Nucleus accumbens (tissue), 56 donors: Measurements from ENCODE around the gene MLLT10.
"Not testable (repeated sequence)": the region's sequence is repeated elsewhere in the genome, so short reads cannot be mapped to it uniquely, and the experiment has no call there.

ENCODE experiments used
- DNase-seq, 56 donors: peaks; one replicate each; lab custom pipeline; 2025; lab: John Stamatoyannopoulos, UW

MLLT10 gene

DNA sequence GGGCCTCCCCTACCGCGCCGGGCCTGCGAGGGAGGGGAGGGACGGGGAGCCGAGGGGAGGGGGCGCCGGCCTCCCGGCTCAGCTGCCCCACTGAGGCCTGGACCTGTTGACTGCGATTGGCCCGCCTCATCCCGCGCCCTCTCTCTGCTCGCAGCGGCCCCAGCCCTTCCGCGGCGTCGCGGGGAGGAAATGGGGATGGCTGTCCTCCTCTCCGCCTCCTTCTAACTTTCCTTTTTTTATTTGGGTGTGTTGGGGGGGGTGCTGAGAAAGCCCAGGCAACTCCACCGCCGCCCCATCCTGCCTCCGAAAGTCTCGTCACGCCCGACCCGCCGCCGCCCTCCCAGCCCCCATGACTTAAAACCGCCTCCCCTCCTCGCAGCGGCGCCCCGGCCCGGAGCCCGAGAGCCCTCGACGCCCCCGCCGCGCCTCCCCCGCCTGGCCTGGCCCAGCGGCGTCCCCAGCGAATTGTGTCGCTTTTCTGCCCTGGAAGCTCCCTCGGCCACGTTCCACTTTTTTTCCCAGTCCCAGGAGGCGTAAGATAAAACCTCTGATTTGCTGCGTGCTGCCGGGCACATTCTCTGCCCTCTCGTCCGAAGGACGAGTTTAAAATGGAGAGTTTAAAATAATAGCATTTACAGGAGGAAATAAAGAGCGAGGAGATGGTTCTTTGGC lies 7.7 kb upstream of the MLLT10 start:
- DNase-seq = peak in 51 of 56 donors; percentile 42 to 93 (median 81)

DNA sequence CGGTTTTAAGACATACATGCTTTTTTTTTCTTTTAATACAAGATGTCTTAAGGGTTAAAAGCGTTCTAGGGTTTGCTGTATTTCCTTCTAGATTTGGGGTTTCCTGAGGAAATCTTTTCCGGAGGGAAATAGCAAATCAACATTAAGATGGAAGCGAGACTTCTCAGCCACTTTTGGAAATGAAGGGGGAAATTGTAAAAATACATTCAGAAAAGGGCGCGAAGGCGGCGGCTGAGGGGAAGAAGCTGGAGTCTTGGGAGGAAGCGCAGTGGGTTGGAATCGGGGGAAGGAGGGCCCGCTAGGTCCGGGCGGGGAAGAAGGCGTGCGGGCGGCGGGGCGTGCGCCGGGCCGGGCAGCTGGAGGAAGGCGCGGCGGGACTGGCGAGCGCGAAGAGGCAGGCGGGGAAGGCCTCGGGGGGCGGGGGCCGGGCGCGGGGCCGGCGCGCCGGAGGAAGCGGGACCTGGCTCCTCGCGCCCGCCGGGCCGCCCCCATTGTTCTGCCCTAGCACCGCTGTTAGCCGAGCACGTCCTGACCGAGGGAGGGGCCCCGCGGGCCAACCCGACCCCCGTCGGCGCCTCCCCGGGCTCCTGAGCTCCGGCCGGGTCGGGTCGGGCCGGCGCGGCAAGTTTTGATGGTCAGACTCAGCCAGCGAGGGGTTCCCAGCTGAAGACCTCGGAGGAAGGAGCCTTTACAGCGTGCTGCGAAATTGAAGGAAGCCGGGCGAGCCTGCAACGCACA lies 7.0 kb upstream of the MLLT10 start:
- peak in 47 of 56 donors; percentile 18 to 87 (median 63) for DNase-seq

DNA sequence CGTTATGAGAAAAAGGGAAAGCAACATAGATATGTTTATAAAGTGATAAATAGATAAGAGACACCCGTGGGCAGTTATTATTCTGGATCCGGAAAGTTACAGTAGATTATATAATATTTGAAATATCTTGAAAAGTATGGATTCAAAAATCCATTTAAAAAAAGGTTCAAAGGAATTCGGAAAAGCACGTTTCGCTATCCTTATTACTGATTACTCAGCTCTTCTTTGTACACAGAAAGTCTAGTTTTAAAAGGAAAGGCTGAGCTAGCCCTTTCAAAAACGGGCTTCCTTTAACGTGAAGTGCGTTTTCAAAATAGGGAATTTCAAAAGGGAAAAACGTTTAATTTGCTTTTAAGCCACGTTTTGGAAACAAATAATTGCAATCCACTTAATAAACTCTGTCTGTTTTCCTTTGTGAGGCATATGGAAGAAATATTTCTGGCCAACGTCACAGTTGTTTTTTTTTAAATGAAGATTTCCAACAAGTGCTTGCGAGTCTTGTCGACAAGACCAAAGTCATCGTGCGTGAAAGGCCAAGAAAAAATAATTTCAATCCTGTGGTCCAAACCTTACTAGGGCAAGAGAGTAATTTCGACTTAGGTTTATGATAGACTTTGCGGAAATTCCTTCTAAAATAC lies 6.3 kb upstream of the MLLT10 start:
- no peak for DNase-seq

DNA sequence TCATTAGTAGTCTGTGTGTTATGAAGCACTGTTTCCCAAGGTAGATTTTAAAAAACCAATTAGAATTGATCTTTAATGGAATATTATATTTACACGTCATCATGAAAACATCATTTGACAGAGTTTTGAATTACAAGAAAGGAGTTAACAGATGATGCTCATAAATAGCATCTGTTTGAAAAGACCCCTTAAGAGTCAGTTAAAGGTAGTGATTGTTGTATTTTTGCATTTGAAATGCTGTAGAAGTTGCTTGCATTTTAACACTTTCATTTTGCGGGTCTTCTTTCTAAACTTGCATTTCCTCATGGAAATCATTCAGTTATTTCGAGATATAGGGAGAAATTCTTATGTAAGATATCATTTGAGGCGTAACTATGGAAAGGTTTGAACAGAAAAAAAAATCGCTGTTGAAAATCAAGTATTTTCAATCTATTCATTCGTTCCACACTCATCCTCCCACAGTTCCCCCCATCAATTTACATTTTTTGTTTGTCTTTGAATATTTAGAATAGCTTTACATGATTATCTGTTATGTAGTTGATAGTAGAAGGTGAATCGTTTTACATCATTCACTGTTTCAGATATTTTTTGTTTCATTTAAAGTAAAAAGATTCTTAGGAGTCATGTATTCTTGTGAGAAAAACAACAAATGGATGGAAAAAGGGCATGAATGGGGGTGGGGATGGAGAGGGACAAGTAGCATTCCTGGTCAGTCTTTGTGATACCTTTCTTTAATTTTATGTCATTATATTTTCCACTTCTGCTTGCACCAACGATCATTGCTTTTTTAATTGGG lies 5.6 kb upstream of the MLLT10 start:
- peak in 1 of 56 donors; percentile 8 for DNase-seq

DNA sequence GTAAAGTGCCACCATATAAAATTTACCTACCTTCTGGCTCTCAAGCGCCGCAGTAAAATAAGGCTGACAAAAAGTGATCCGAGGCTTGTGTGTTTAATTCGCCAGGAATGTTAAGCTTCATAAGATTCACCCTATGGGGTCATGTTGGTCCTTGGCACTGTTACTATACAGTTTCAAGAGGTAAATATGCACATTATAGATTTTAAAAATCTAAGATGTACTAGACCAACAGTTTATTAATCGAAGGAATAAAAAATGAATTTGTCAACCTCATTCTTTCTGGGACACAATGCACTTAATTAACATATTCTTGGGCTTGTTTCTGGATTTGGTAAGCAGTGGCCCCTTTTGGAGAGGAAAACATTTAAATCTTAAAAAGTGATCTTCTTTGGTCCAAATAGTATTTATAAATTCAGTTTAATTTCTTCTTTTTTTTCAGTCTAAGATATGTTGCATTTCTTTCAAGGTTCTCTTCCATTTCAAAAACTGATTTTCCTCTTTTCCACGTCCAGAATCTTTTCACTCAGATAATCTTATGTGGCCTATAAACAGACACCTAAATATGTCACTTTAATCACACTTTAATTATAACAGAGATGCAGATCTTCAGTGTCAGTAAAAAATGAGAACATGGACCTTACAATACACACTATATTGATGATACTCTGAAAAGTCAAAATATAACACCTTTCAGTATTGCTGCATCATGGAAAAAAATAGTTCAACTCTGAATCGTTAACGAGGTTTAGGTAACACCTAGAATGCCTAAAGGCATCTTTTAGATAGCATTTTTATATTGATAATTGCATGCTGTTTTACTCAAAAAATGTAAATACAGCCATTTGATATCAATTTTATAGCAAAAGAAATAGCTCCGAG lies 4.8 kb upstream of the MLLT10 start:
- DNase-seq = no peak

DNA sequence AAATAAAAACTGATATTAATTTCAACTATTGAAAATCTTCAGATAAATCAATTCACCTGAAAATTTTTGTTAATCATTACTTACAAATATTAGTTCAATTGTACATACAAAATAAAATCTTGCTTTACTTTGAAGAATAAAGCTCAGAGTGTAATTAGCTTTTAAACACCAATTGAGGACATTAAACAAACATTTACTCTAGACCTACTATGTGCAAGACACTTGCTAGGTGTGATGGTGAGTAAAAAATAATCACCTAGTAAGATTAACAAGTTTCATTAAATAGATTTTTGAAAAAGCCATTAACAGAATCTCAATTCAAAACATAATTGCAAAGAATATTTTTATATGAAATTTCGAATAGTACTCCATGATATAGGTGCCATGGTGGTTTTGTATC lies 3.9 kb upstream of the MLLT10 start:
- no peak for DNase-seq

DNA sequence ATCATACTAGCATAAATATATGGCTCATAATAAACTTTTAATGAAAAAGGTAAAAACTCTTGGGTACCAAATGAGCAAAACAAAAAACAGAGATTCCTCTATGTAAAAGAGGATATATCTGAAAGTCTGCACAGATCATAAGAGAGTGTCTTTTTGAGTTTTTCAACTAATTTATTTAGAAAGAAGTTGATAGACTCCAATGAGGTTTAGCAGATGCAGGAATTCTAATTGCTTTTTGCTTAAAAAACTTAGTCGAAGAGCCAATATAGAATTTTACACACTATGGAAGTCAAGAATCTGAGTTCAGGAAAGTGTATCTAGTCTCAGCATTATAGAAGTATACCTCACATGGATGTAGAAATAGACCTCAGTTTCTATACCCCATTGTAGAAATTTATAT lies 3.4 kb upstream of the MLLT10 start:
- DNase-seq = no peak

DNA sequence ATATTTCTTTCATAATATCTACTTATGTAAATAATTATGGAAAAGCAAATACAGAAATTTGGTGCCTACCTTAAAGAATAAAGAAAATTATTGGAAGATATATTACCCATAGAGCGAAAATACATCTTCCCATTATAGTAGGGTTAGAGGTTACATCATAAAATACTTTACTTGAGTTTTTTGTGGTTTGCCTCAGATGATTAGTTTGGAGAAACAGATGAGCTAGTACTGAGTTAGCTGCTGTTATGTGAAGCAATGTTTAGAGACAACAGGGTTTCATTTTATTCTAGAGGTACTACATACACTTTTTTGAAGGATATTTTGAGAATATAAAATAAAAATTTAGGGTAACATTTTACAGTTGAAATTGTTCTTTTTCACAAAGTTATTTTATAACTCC lies 2.9 kb upstream of the MLLT10 start:
- no peak for DNase-seq

DNA sequence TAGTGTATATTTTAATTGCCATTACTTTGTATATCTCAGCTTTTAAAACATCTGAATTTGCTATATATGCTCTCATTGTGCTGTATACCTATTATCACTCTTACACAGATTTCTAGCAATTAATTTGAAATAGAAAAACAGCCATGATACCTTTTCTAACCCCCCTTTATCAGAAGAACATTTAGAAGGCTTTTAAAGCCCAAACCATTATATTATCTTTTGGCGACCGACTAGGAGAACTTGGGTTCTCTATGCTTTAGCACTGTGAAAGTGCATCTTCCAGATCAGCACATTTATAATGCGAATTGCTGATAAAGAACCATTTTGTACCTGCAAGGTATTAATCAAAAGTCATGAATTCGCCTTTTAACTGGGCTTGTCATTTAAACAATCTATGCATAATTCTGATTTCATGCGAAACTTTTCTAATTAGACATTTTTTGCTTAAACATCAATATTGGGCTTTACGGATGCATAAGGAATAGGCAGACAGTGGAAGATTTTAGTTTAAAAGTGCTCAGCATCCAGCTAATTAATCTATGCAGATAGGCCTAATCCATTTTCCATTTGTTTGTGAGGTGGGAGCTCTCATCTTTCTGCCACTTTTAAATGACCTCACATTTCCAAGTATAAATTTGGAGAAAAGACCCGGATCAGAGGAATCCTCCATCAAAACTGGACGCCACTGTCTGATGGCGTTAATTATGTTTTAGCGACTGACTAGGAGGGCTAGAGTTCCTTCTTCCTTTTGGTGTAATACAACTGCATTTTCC lies 1.2 kb upstream of the MLLT10 start:
- no peak for DNase-seq

DNA sequence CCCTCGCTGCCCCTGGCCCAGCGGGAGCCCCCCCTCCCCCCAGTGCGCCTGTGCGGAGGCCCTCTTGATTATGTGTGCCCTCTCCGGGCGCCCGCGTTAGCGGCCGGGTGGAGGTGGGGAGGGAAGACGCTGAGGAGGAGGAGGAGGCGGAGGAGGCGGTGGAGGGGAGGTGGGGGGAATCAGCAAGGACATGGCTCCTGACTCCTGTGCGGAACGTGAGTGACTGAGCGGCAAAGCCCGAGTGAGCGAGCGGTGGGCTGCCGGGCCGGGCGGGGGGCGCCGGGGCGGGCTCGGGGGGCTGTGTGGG lies 201 bp downstream of the MLLT10 start:
- no peak for DNase-seq

DNA sequence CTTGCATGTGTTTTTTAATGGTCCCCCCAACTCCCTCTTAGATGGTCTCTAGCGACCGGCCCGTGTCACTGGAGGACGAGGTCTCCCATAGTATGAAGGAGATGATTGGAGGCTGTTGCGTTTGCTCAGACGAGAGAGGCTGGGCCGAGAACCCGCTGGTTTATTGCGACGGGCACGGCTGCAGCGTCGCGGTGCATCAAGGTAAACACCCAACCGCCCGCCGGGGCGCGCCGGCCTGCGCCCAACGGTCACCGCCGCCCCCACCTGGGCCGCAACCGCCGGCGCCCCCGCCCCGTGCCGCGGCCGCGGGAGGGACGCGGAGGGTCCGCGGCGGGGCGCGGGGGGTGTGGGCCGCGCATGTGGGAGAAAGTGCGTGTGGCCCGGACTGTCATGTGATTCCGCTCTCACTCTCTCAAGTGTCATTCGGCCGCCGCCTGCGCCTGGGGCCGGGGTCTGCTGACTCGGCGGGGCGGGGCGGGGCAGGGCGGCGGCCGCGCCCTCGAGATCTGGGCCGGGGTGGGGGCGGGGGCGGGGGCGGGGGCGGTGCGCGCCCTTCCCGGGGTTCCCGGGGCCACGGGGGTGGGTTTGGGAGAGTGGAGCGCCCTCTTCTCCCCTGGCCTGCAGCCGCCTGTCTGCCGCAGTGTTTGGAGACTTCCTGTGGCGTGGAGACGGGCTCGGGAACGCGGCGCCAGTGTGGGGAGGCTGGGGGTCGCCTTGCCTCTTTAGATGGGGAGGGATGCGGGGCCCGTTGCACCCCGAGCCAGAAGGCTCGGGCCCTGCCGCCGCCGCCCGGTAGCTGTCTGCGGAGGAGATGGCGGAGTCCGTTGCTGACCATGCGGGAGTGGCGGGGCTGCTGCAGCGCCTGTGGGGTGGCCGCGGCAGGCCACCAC lies 817 bp downstream of the MLLT10 start:
- DNase-seq = peak in 42 of 56 donors; percentile 7 to 75 (median 60)

DNA sequence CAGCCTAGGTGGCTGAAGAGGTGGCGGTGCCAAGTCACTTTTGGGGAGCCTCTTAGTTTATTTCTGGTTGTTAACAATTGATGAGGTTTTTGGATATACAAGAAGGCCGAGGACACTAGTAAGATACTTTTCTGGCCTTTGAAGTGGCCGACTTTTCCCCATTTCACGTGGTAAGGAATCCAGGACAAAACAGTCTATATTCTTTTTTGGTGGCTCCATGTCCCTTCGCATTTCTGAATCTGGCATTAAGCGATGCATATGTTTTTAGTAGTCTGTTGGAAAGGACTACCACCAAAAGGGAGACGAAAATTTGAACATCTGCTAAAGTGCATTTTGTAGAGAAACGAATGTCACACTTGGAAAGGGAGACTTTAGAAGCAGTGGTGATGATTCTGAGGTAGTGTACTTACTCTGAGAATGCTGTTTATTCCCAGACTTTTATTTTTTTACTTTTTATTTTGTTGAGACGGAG lies 1.5 kb downstream of the MLLT10 start:
- DNase-seq = no peak

DNA sequence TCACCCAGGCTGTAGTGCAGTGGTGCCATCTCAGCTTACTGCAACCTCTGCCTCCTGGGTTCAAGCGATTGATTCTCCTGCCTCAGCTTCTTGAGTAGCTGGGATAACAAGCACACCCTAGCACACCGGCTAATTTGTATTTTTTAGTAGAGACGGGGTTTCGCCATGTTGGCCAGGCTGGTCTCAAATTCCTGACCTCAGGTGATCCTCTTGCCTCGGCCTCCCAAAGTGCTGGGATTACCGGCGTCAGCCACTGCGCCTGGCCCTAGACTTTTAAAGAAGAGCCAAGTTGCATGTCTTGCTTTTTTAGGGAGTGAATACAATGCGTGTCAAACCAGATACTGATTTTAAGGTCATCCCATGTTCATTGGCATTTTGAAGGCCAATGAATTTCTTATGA lies 1.9 kb downstream of the MLLT10 start:
- not testable (repeated sequence) for DNase-seq

DNA sequence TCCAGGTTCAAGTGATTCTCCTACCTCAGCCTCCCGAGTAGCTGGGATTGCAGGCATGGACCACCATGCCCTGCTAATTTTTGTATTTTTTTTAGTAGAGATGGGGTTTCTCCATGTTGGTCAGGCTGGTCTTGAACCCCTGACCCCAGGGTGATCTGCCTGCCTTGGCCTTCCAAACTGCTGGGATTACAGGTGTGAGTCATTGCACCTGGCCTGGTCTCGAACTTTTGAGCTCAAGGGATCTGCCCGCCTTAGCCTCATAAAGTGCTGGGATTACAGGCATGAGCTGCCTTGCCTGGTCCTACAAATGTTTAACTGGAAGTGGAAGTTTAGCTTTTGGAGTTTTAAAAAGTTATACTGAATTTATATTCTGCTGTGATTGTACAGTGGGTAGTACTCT lies 2.8 kb downstream of the MLLT10 start:
- DNase-seq = no peak

DNA sequence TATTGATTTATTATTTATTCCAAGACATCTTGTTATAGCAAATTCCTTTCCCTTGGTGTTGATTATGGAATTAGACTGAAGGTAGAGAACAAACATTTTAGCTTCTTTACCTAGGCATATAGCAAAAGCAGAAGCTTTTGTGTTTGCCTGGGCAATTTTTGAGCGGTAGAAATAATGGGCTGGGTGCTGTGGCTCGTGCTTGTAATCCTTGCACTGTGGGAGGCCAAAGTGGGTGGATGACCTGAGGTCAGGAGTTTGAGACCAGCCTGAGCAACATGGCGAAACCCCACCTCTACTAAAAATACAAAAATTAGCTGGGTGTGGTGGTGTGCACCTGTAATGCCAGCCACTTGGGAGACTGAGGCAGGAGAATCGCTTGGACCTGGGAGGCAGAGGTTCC lies 6.7 kb downstream of the MLLT10 start:
- not testable (repeated sequence) for DNase-seq

DNA sequence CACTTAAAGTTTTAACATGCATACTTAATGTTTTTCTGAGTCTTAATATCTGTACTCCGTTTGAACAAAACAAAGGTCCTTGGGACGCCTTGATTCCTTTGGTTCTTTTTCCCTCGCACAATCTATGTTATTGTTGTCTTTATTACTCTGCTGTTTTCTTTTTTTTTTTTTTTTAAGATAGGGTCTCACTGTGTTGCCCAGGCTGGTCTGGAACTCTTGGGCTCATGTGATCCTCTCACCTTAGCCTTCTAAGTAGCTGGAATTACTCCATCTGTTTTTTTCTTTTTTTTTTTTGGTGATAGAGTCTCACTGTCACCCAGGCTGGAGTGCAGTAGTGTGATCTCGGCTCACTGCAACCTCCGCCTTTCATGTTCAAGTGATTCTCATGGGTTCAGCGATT lies 13.2 kb downstream of the MLLT10 start:
- DNase-seq = no peak

DNA sequence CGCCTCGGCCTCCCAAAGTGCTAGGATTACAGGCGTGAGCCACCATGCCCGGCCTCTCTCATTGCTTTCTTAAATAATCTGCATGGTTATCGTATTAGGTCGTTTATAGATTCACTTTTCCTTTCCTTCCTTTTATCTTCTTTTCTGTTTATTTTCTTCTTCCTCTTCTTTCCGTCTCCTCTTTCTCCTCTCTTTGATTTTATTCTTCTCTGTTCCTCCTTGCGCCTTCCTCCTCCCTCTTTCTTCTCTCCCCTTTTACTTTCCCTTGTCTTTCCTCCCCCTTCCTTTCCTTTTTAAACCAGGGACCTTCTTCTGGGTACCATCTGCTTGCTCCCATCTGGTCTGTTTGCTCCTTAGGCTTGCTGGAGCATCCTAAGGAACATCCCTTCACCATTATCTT lies 18.6 kb downstream of the MLLT10 start:
- DNase-seq = no peak

DNA sequence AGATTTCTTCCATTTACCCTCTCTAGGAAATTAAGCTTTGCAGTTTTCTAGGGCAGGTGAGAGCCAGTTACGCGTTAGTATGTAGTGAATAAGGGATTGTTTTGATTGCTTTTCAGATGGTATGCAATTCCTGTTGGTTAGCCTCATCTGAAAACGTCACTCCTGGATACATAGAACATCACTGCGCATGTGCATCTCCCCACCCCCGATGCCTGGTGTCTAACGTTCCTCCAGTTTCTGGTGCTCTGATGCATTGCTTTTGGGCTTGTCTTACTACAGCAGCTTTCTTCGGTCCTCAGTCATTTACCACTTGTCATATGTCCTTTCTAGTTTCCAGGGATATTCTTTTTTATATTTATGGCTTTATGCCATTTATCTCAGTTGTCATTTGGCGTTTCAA lies 22.5 kb downstream of the MLLT10 start:
- no peak for DNase-seq
